Measurements from ENCODE around the gene ALS2.

DNA sequence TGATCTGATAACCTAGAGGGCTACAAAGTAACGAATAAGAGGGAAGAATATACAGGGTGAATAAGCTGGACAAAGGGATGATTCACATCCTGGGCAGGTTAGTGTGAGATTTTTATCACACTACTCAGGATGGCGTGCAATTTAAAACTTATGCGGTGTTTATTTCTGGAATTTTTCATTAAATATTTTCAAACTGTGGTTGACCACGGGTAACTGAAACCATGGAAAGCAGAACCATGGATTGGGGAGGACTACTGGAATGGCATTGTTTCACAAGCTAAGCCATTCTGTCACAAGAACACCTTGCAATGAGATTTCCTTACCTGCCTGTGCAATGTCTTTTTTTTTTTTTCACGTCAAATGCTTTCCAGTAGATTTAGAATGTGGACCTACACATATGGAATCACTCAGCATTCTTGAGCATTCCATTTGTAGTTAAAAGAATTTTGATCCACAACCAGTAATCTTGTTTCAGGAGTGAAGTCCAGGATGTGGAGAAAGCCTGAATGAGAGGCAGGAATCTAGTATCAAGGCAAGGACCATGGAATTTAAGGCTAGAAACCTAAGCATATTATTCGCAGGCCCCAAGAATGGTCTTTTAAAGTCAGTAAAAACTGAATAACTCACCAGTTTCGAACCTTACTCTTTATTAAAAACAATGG, 17.6 kb upstream of the ALS2 start:
- TF ChIP-seq, protein P1, sequence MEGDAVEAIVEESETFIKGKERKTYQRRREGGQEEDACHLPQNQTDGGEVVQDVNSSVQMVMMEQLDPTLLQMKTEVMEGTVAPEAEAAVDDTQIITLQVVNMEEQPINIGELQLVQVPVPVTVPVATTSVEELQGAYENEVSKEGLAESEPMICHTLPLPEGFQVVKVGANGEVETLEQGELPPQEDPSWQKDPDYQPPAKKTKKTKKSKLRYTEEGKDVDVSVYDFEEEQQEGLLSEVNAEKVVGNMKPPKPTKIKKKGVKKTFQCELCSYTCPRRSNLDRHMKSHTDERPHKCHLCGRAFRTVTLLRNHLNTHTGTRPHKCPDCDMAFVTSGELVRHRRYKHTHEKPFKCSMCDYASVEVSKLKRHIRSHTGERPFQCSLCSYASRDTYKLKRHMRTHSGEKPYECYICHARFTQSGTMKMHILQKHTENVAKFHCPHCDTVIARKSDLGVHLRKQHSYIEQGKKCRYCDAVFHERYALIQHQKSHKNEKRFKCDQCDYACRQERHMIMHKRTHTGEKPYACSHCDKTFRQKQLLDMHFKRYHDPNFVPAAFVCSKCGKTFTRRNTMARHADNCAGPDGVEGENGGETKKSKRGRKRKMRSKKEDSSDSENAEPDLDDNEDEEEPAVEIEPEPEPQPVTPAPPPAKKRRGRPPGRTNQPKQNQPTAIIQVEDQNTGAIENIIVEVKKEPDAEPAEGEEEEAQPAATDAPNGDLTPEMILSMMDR (conservative IDR thresholded peaks at IDR 0.05; ENCODE audit: low read length): no peak
- TF ChIP-seq EZH2phosphoT487 (IDR thresholded peaks at IDR 0.05; ENCODE audit: borderline replicate concordance, low read depth, low read length): no peak
